HUES6 (cell line): ENCODE data around the gene PPM1D.
"Not testable (repeated sequence)": the region's sequence is repeated elsewhere in the genome, so short reads cannot be mapped to it uniquely, and the experiment has no call there.

Experiments
- H3K27ac ChIP-seq: 2 replicates; pipeline ENCODE4 v1.7.0; 2013; ENCODE audit warnings: low read depth, mild to moderate bottlenecking, low read length, inconsistent platforms
- H3K27me3 ChIP-seq: 2 replicates; pipeline ENCODE4 v1.6.1; 2013; ENCODE audit warnings: low read length; ENCODE audit not compliant: control insufficient read depth, insufficient read depth
- H3K36me3 ChIP-seq: 2 replicates; pipeline ENCODE4 v1.6.1; 2013; ENCODE audit warnings: low read length; ENCODE audit not compliant: control insufficient read depth, insufficient read depth
- H3K4me1 ChIP-seq: 2 replicates; pipeline ENCODE4 v1.6.1; 2013; ENCODE audit warnings: low read length; ENCODE audit not compliant: control insufficient read depth, insufficient read depth
- H3K4me3 ChIP-seq: 2 replicates; pipeline ENCODE4 v1.5.1; 2013; ENCODE audit warnings: low read depth, low read length
- H3K9ac ChIP-seq: one replicate; pipeline ENCODE4 v1.6.1; 2013; ENCODE audit warnings: mild to moderate bottlenecking, low read length
- H3K9me3 ChIP-seq: 2 replicates; pipeline ENCODE4 v1.6.1; 2013; ENCODE audit warnings: low read depth, low read length; ENCODE audit not compliant: control insufficient read depth, insufficient read depth

Gene PPM1D

GRCh38 chr17:60594170-60594569, 5.8 kb upstream of the PPM1D start:
- not testable (repeated sequence) for H3K9me3 ChIP-seq, H3K4me1 ChIP-seq, H3K36me3 ChIP-seq, H3K27ac ChIP-seq, H3K27me3 ChIP-seq, H3K4me3 ChIP-seq, H3K9ac ChIP-seq

GRCh38 chr17:60594734-60595133, 5.3 kb upstream of the PPM1D start:
- H3K27ac ChIP-seq = no peak overlapping the region
- H3K4me3 ChIP-seq = no peak overlapping the region
- H3K27me3 ChIP-seq = no peaks in the 10 kb centered on the region
- no peak overlapping the region for H3K9ac ChIP-seq
- no peaks in the 10 kb centered on the region for H3K36me3 ChIP-seq
- 0 out of 2 replicates have a peak, but pooled peaks cover 4% of the 10 kb centered on the region for H3K4me1 ChIP-seq
- no peaks in the 10 kb centered on the region for H3K9me3 ChIP-seq

GRCh38 chr17:60597297-60597696, 2.7 kb upstream of the PPM1D start:
- Histone ChIP-seq H3K27me3 (no peaks in the 10 kb centered on the region), H3K4me3 (no peak overlapping the region), H3K27ac (no peak overlapping the region), H3K36me3 (no peaks in the 10 kb centered on the region), H3K9ac (no peak overlapping the region), H3K4me1 (0 out of 2 replicates have a peak, but pooled peaks cover 4% of the 10 kb centered on the region), H3K9me3 (no peaks in the 10 kb centered on the region)

GRCh38 chr17:60598001-60598736, 1.8 kb upstream of the PPM1D start:
- Histone ChIP-seq H3K36me3 (no peaks in the 10 kb centered on the region), H3K9me3 (no peaks in the 10 kb centered on the region), H3K4me1 (0 out of 2 replicates have a peak, but pooled peaks cover 4% of the 10 kb centered on the region), H3K9ac (no peak overlapping the region), H3K27ac (no peak overlapping the region), H3K27me3 (no peaks in the 10 kb centered on the region), H3K4me3 (no peak overlapping the region)

GRCh38 chr17:60599220-60599619, 773 bp upstream of the PPM1D start:
- Histone ChIP-seq H3K27me3 (no peaks in the 10 kb centered on the region), H3K36me3 (no peaks in the 10 kb centered on the region), H3K9ac (peak overlapping the region; percentile 98), H3K9me3 (no peaks in the 10 kb centered on the region), H3K4me1 (0 out of 2 replicates have a peak, but pooled peaks cover 4% of the 10 kb centered on the region), H3K4me3 (peak overlapping the region; percentile 91), H3K27ac (peak overlapping the region; percentile 98)

- peak overlapping the region; percentile 91 for H3K4me3 ChIP-seq
- H3K27me3 ChIP-seq = no peaks in the 10 kb centered on the region
- H3K36me3 ChIP-seq = no peaks in the 10 kb centered on the region
- H3K27ac ChIP-seq = peak overlapping the region; percentile 75
- 0 out of 2 replicates have a peak, but pooled peaks cover 4% of the 10 kb centered on the region for H3K4me1 ChIP-seq
- H3K9me3 ChIP-seq = no peaks in the 10 kb centered on the region
- peak overlapping the region; percentile 90 for H3K9ac ChIP-seq
Measured at GRCh38 chr17:60600490-60601446, 775 bp downstream of the PPM1D start.

GRCh38 chr17:60601447-60602384, 1.7 kb downstream of the PPM1D start:
- Histone ChIP-seq H3K9ac (peak overlapping the region; percentile 90), H3K4me1 (0 out of 2 replicates have a peak, but pooled peaks cover 4% of the 10 kb centered on the region), H3K27me3 (no peaks in the 10 kb centered on the region), H3K9me3 (no peaks in the 10 kb centered on the region), H3K4me3 (peak overlapping the region; percentile 91), H3K36me3 (no peaks in the 10 kb centered on the region), H3K27ac (no peak overlapping the region)

GRCh38 chr17:60602385-60602742, 2.4 kb downstream of the PPM1D start:
- no peaks in the 10 kb centered on the region for H3K27me3 ChIP-seq
- H3K4me3 ChIP-seq = peak overlapping the region; percentile 91
- 0 out of 2 replicates have a peak, but pooled peaks cover 4% of the 10 kb centered on the region for H3K4me1 ChIP-seq
- no peaks in the 10 kb centered on the region for H3K9me3 ChIP-seq
- no peaks in the 10 kb centered on the region for H3K36me3 ChIP-seq
- H3K27ac ChIP-seq = no peak overlapping the region
- peak overlapping the region; percentile 90 for H3K9ac ChIP-seq

- H3K36me3 ChIP-seq = no peaks in the 10 kb centered on the region
- no peaks in the 10 kb centered on the region for H3K9me3 ChIP-seq
- H3K27me3 ChIP-seq = no peaks in the 10 kb centered on the region
- H3K9ac ChIP-seq = peak overlapping the region; percentile 59
- 0 out of 2 replicates have a peak, but pooled peaks cover 4% of the 10 kb centered on the region for H3K4me1 ChIP-seq
- H3K27ac ChIP-seq = no peak overlapping the region; the same call in 1 of the 2 replicates
- H3K4me3 ChIP-seq = peak overlapping the region; percentile 91
Measured at GRCh38 chr17:60602871-60603270, 2.9 kb downstream of the PPM1D start.

GRCh38 chr17:60603477-60603876, 3.5 kb downstream of the PPM1D start:
- not testable (repeated sequence) for H3K4me3 ChIP-seq, H3K4me1 ChIP-seq, H3K9me3 ChIP-seq, H3K27me3 ChIP-seq, H3K9ac ChIP-seq, H3K27ac ChIP-seq, H3K36me3 ChIP-seq
